Stimulated activated CD8-positive, alpha-beta memory T cell treated with anti-CD3 and anti-CD28 coated beads, Interleukin-7, amount 100 ng/mL, for 4 hours (primary cell): Measurements from ENCODE around the gene POPDC3.
"Not testable (repeated sequence)": the region's sequence is repeated elsewhere in the genome, so short reads cannot be mapped to it uniquely, and the experiment has no call there.

Source experiments
- DNase-seq, 2 donors: peaks; one replicate each; pipeline ENCODE4 v3.0.0-alpha.2; 2020; ENCODE audit warnings: low read depth in 2 of 2

The POPDC3 gene

GRCh38 chr6:105179244-105180065 lies at the start of gene POPDC3:
Gene POPDC3 (minus strand): TSS chr6:105180014. CDS start chr6:105161909, 18,105 bp downstream.
- no peak for DNase-seq

GRCh38 chr6:105227295-105227767 lies 47.5 kb upstream of the POPDC3 start:
- no peak for DNase-seq

GRCh38 chr6:105226598-105227294 lies 46.9 kb upstream of the POPDC3 start:
- DNase-seq, result no peak

- DNase-seq, result no peak
Observed at GRCh38 chr6:105223242-105223641, 43.4 kb upstream of the POPDC3 start.

- not testable (repeated sequence) for DNase-seq
Observed at GRCh38 chr6:105221219-105221618, 41.4 kb upstream of the POPDC3 start.

GRCh38 chr6:105220186-105220585 lies 40.4 kb upstream of the POPDC3 start:
- DNase-seq, result no peak

- not testable (repeated sequence) for DNase-seq
Observed at GRCh38 chr6:105219218-105219617, 39.4 kb upstream of the POPDC3 start.

GRCh38 chr6:105215506-105215905 lies 35.7 kb upstream of the POPDC3 start:
- DNase-seq, result no peak

- DNase-seq, result no peak
Observed at GRCh38 chr6:105214668-105215067, 34.9 kb upstream of the POPDC3 start.

- DNase-seq, result no peak
Observed at GRCh38 chr6:105213272-105213671, 33.5 kb upstream of the POPDC3 start.

- DNase-seq, result no peak
Observed at GRCh38 chr6:105212587-105212986, 32.8 kb upstream of the POPDC3 start.

GRCh38 chr6:105211831-105212230 lies 32.0 kb upstream of the POPDC3 start:
- no peak for DNase-seq

GRCh38 chr6:105210932-105211531 lies 31.2 kb upstream of the POPDC3 start:
- DNase-seq, result no peak

GRCh38 chr6:105209950-105210706 lies 30.3 kb upstream of the POPDC3 start:
- DNase-seq, result no peak

GRCh38 chr6:105207524-105208269 lies 27.9 kb upstream of the POPDC3 start:
- DNase-seq, result no peak

- DNase-seq, result no peak
Observed at GRCh38 chr6:105204768-105205167, 25.0 kb upstream of the POPDC3 start.

GRCh38 chr6:105204331-105204730 lies 24.5 kb upstream of the POPDC3 start:
- DNase-seq, result no peak

GRCh38 chr6:105202486-105202885 lies 22.7 kb upstream of the POPDC3 start:
- DNase-seq, result no peak

GRCh38 chr6:105200133-105200730 lies 20.4 kb upstream of the POPDC3 start:
- no peak for DNase-seq

- no peak for DNase-seq
Observed at GRCh38 chr6:105199711-105200110, 19.9 kb upstream of the POPDC3 start.

GRCh38 chr6:105196076-105196475 lies 16.3 kb upstream of the POPDC3 start:
- no peak for DNase-seq
